Osteocyte (in vitro differentiated cells): ENCODE results near the gene ITPR1. TPM values are rescaled to one million over a fixed set of nuclear protein-coding genes. Genes with fewer than 3 reads are reported as not detected.

ENCODE experiments used
- DNase-seq: peaks from one replicate; pipeline ENCODE4 v3.0.0; 2021; ENCODE audit warnings: mixed read lengths; ENCODE audit not compliant: unreplicated experiment; ENCODE audit errors: extremely low spot score
- H3K27ac Mint-ChIP-seq: one replicate; pipeline ENCODE4 v1.8.0; 2021; ENCODE audit warnings: mild to moderate bottlenecking, mixed read lengths; ENCODE audit not compliant: unreplicated experiment
- H3K27me3 Mint-ChIP-seq: one replicate; pipeline ENCODE4 v1.8.0; 2021; ENCODE audit warnings: mixed read lengths; ENCODE audit not compliant: unreplicated experiment
- H3K36me3 Mint-ChIP-seq: one replicate; pipeline ENCODE4 v1.8.0; 2021; ENCODE audit warnings: mixed read lengths; ENCODE audit not compliant: unreplicated experiment
- H3K4me1 Mint-ChIP-seq: one replicate; pipeline ENCODE4 v1.8.0; 2021; ENCODE audit warnings: mixed read lengths; ENCODE audit not compliant: unreplicated experiment
- H3K4me3 Mint-ChIP-seq: one replicate; pipeline ENCODE4 v1.8.0; 2021; ENCODE audit warnings: mild to moderate bottlenecking, moderate library complexity, mixed read lengths; ENCODE audit not compliant: unreplicated experiment
- H3K9me3 Mint-ChIP-seq: one replicate; pipeline ENCODE4 v1.8.0; 2021; ENCODE audit warnings: mixed read lengths; ENCODE audit not compliant: unreplicated experiment
- CTCF ChIP-seq: fragments of 200-600 bp; sonication (generic); IDR thresholded peaks from 2 replicates; pipeline ENCODE4 v1.5.0; 2021; ENCODE audit warnings: antibody characterized with exemption, mild to moderate bottlenecking, moderate library complexity
- total RNA-seq: library from RNA; stranded (reverse); gene quantifications from 2 replicates; pipeline ENCODE4 v1.2.1, GENCODE V29; 2021

Gene ITPR1
- total RNA-seq, 1 donor from 2014 or later, result 34.3 TPM

GRCh38 chr3:4708230-4708629 lies 215.1 kb downstream of the ITPR1 start:
- H3K27me3 Mint-ChIP-seq, result no peaks in the 10 kb centered on the region
- no peak overlapping the region for H3K4me3 Mint-ChIP-seq
- peaks cover 2% of the 10 kb centered on the region for H3K4me1 Mint-ChIP-seq
- no peak for TF ChIP-seq CTCF
- H3K36me3 Mint-ChIP-seq, result peaks cover 16% of the 10 kb centered on the region
- no peak overlapping the region for H3K27ac Mint-ChIP-seq
- DNase-seq, result no peak
- peaks cover 3% of the 10 kb centered on the region for H3K9me3 Mint-ChIP-seq

- peaks cover 11% of the 10 kb centered on the region for H3K36me3 Mint-ChIP-seq
- DNase-seq, result no peak
- no peak overlapping the region for H3K4me3 Mint-ChIP-seq
- H3K27ac Mint-ChIP-seq, result no peak overlapping the region
- peaks cover 3% of the 10 kb centered on the region for H3K9me3 Mint-ChIP-seq
- H3K27me3 Mint-ChIP-seq, result no peaks in the 10 kb centered on the region
- H3K4me1 Mint-ChIP-seq, result peaks cover 2% of the 10 kb centered on the region
- no peak for TF ChIP-seq CTCF
Observed at GRCh38 chr3:4709341-4709740, 216.2 kb downstream of the ITPR1 start.

- Mint-ChIP-seq H3K4me1 (peaks cover 1% of the 10 kb centered on the region), H3K4me3 (no peak overlapping the region), H3K36me3 (peaks cover 11% of the 10 kb centered on the region), H3K9me3 (peaks cover 3% of the 10 kb centered on the region), H3K27me3 (no peaks in the 10 kb centered on the region), H3K27ac (no peak overlapping the region)
- DNase-seq, result no peak
- TF ChIP-seq CTCF, result no peak
Observed at GRCh38 chr3:4710191-4710590, 217.0 kb downstream of the ITPR1 start.

- peaks cover 3% of the 10 kb centered on the region for H3K9me3 Mint-ChIP-seq
- H3K27ac Mint-ChIP-seq, result no peak overlapping the region
- H3K36me3 Mint-ChIP-seq, result peaks cover 8% of the 10 kb centered on the region
- TF ChIP-seq CTCF, result no peak
- peaks cover 8% of the 10 kb centered on the region for H3K4me1 Mint-ChIP-seq
- DNase-seq, result no peak
- no peaks in the 10 kb centered on the region for H3K27me3 Mint-ChIP-seq
- no peak overlapping the region for H3K4me3 Mint-ChIP-seq
Observed at GRCh38 chr3:4711680-4711992, 218.5 kb downstream of the ITPR1 start.

GRCh38 chr3:4712109-4712508 lies 219.0 kb downstream of the ITPR1 start:
- Mint-ChIP-seq H3K36me3 (peaks cover 4% of the 10 kb centered on the region), H3K9me3 (peaks cover 2% of the 10 kb centered on the region), H3K27me3 (no peaks in the 10 kb centered on the region), H3K4me3 (no peak overlapping the region), H3K4me1 (peaks cover 12% of the 10 kb centered on the region), H3K27ac (no peak overlapping the region)
- TF ChIP-seq CTCF, result no peak
- DNase-seq, result no peak
